NCI-H2081 treated with DMSO at 0.1 percent for 48 hours (cell line): Measurements from ENCODE around the gene ERN1.

Experiments used
- DNase-seq: peaks from one replicate; lab custom pipeline; 2025; lab: John Stamatoyannopoulos, UW

ERN1 gene

GRCh38 chr17:64084086-64084939, 45.6 kb downstream of the ERN1 start:
- no peak for DNase-seq

GRCh38 chr17:64083563-64084085, 46.3 kb downstream of the ERN1 start:
- DNase-seq, result no peak

GRCh38 chr17:64083093-64083492, 46.9 kb downstream of the ERN1 start:
- no peak for DNase-seq

- peak; percentile 73 for DNase-seq
Observed at GRCh38 chr17:64081802-64082799, 47.8 kb downstream of the ERN1 start.

GRCh38 chr17:64080174-64080618, 49.7 kb downstream of the ERN1 start:
- no peak for DNase-seq

- no peak for DNase-seq
Observed at GRCh38 chr17:64077379-64077778, 52.6 kb downstream of the ERN1 start.

GRCh38 chr17:64075913-64076312, 54.0 kb downstream of the ERN1 start:
- DNase-seq, result no peak

GRCh38 chr17:64074704-64075426, 55.1 kb downstream of the ERN1 start:
- no peak for DNase-seq

- peak; percentile 55 for DNase-seq
Observed at GRCh38 chr17:64073771-64074703, 55.9 kb downstream of the ERN1 start.

- no peak for DNase-seq
Observed at GRCh38 chr17:64071111-64071510, 58.8 kb downstream of the ERN1 start.

GRCh38 chr17:64070213-64070612, 59.7 kb downstream of the ERN1 start:
- no peak for DNase-seq

- no peak for DNase-seq
Observed at GRCh38 chr17:64069143-64069542, 60.8 kb downstream of the ERN1 start.

GRCh38 chr17:64067657-64068056, 62.3 kb downstream of the ERN1 start:
- DNase-seq, result no peak

- no peak for DNase-seq
Observed at GRCh38 chr17:64066716-64067115, 63.2 kb downstream of the ERN1 start.

- no peak for DNase-seq
Observed at GRCh38 chr17:64065161-64065560, 64.8 kb downstream of the ERN1 start.

- no peak for DNase-seq
Observed at GRCh38 chr17:64064331-64064730, 65.6 kb downstream of the ERN1 start.

- no peak for DNase-seq
Observed at GRCh38 chr17:64063766-64064224, 66.1 kb downstream of the ERN1 start.

- no peak for DNase-seq
Observed at GRCh38 chr17:64063088-64063487, 66.9 kb downstream of the ERN1 start.

GRCh38 chr17:64061178-64061898, 68.6 kb downstream of the ERN1 start:
- DNase-seq, result no peak

GRCh38 chr17:64060331-64060730, 69.6 kb downstream of the ERN1 start:
- no peak for DNase-seq
